ES-I3 (cell line): Measurements from ENCODE around the gene SOX10.

Source experiments
- H3K36me3 ChIP-seq: 2 replicates; pipeline ENCODE4 v1.6.1; 2013; ENCODE audit warnings: mild to moderate bottlenecking, low read length, control low read depth, moderate library complexity; ENCODE audit not compliant: insufficient read depth
- H3K4me1 ChIP-seq: 2 replicates; pipeline ENCODE4 v1.6.1; 2013; ENCODE audit warnings: mild to moderate bottlenecking, control low read depth, low read length; ENCODE audit not compliant: insufficient read depth
- H3K9ac ChIP-seq: 2 replicates; pipeline ENCODE4 v1.6.1; 2013; ENCODE audit warnings: low read depth, mild to moderate bottlenecking, low read length, moderate library complexity
- H3K9me3 ChIP-seq: 2 replicates; pipeline ENCODE4 v1.6.1; 2013; ENCODE audit warnings: mild to moderate bottlenecking, low read length, moderate library complexity; ENCODE audit not compliant: control insufficient read depth, insufficient read depth

Gene SOX10

GRCh38 chr22:37999236-37999635 lies 14.9 kb upstream of the SOX10 start:
- Histone ChIP-seq H3K9me3 (no peaks in the 10 kb centered on the region), H3K36me3 (no peaks in the 10 kb centered on the region), H3K9ac (no peak overlapping the region), H3K4me1 (peaks cover 41% of the 10 kb centered on the region; the same call in 1 of the 2 replicates)

- H3K4me1 ChIP-seq: peaks cover 41% of the 10 kb centered on the region; the same call in 1 of the 2 replicates
- no peak overlapping the region for H3K9ac ChIP-seq
- no peaks in the 10 kb centered on the region for H3K9me3 ChIP-seq
- no peaks in the 10 kb centered on the region for H3K36me3 ChIP-seq
Measured at GRCh38 chr22:37998543-37998942, 14.2 kb upstream of the SOX10 start.

GRCh38 chr22:37996515-37997246 lies 12.3 kb upstream of the SOX10 start:
- Histone ChIP-seq H3K4me1 (peaks cover 41% of the 10 kb centered on the region; the same call in 1 of the 2 replicates), H3K36me3 (no peaks in the 10 kb centered on the region), H3K9me3 (no peaks in the 10 kb centered on the region), H3K9ac (no peak overlapping the region)

- Histone ChIP-seq H3K36me3 (no peaks in the 10 kb centered on the region), H3K9ac (no peak overlapping the region), H3K9me3 (no peaks in the 10 kb centered on the region), H3K4me1 (peaks cover 41% of the 10 kb centered on the region; the same call in 1 of the 2 replicates)
Measured at GRCh38 chr22:37996079-37996478, 11.7 kb upstream of the SOX10 start.

GRCh38 chr22:37995460-37995859 lies 11.1 kb upstream of the SOX10 start:
- Histone ChIP-seq H3K36me3 (no peaks in the 10 kb centered on the region), H3K9me3 (no peaks in the 10 kb centered on the region), H3K9ac (no peak overlapping the region), H3K4me1 (peaks cover 41% of the 10 kb centered on the region; the same call in 1 of the 2 replicates)

GRCh38 chr22:37994982-37995381 lies 10.6 kb upstream of the SOX10 start:
- Histone ChIP-seq H3K9me3 (no peaks in the 10 kb centered on the region), H3K4me1 (peaks cover 36% of the 10 kb centered on the region; the same call in 1 of the 2 replicates), H3K9ac (no peak overlapping the region), H3K36me3 (no peaks in the 10 kb centered on the region)

- H3K36me3 ChIP-seq: no peaks in the 10 kb centered on the region
- no peak overlapping the region for H3K9ac ChIP-seq
- H3K9me3 ChIP-seq: no peaks in the 10 kb centered on the region
- peaks cover 28% of the 10 kb centered on the region; the same call in 1 of the 2 replicates for H3K4me1 ChIP-seq
Measured at GRCh38 chr22:37994049-37994448, 9.7 kb upstream of the SOX10 start.

GRCh38 chr22:37991731-37992442 lies 7.5 kb upstream of the SOX10 start:
- H3K9ac ChIP-seq: no peak overlapping the region

GRCh38 chr22:37990862-37991261 lies 6.5 kb upstream of the SOX10 start:
- Histone ChIP-seq H3K36me3 (no peaks in the 10 kb centered on the region), H3K9ac (no peak overlapping the region), H3K9me3 (no peaks in the 10 kb centered on the region), H3K4me1 (peaks cover 7% of the 10 kb centered on the region; the same call in 1 of the 2 replicates)

More at GRCh38 chr22:37991731-37992442, 7.5 kb upstream of the SOX10 start:
- Histone ChIP-seq H3K36me3 (no peaks in the 10 kb centered on the region), H3K9me3 (no peaks in the 10 kb centered on the region), H3K4me1 (peaks cover 16% of the 10 kb centered on the region; the same call in 1 of the 2 replicates)

GRCh38 chr22:37990301-37990700 lies 5.9 kb upstream of the SOX10 start:
- Histone ChIP-seq H3K9ac (no peak overlapping the region), H3K4me1 (peaks cover 5% of the 10 kb centered on the region; the same call in 1 of the 2 replicates), H3K9me3 (no peaks in the 10 kb centered on the region), H3K36me3 (no peaks in the 10 kb centered on the region)

GRCh38 chr22:37989146-37990045 lies 5.0 kb upstream of the SOX10 start:
- H3K9ac ChIP-seq: no peak overlapping the region
- H3K4me1 ChIP-seq: peaks cover 11% of the 10 kb centered on the region; the same call in 1 of the 2 replicates
- H3K36me3 ChIP-seq: no peaks in the 10 kb centered on the region
- H3K9me3 ChIP-seq: no peaks in the 10 kb centered on the region

GRCh38 chr22:37986371-37986770 lies 2.0 kb upstream of the SOX10 start:
- peaks cover 11% of the 10 kb centered on the region; the same call in 1 of the 2 replicates for H3K4me1 ChIP-seq
- H3K36me3 ChIP-seq: no peaks in the 10 kb centered on the region
- no peaks in the 10 kb centered on the region for H3K9me3 ChIP-seq
- no peak overlapping the region for H3K9ac ChIP-seq

- H3K4me1 ChIP-seq: peaks cover 11% of the 10 kb centered on the region; the same call in 1 of the 2 replicates
- no peak overlapping the region for H3K9ac ChIP-seq
- no peaks in the 10 kb centered on the region for H3K9me3 ChIP-seq
- H3K36me3 ChIP-seq: no peaks in the 10 kb centered on the region
Measured at GRCh38 chr22:37985751-37986281, 1.5 kb upstream of the SOX10 start.
